Activated naive CD4-positive, alpha-beta T cell treated with anti-CD3 and anti-CD28 coated beads, Interleukin-2, amount 50 U/mL, for 72 hours (primary cell): ENCODE measurements around the gene FOSL2. TPM values are rescaled to one million over a fixed set of nuclear protein-coding genes. Genes with fewer than 3 reads are reported as not detected.

Experiments used
- ATAC-seq, 2 donors: fragments of 150-1000 bp; cut with Tn5 transposase; 2 replicates each; pipeline ENCODE4 v1.10.0; 2021; ENCODE audit warnings: mild to moderate bottlenecking in 2 of 2, moderate library complexity in 2 of 2
- DNase-seq, 2 donors: peaks; one replicate each; pipeline ENCODE4 v3.0.0; 2021 to 2022; ENCODE audit warnings: low spot score in 2 of 2
- H3K27ac Mint-ChIP-seq, 2 donors: one replicate each; pipeline ENCODE4 v1.8.0; 2022; ENCODE audit warnings: mild to moderate bottlenecking in 2 of 2, mixed read lengths in 2 of 2
- H3K36me3 Mint-ChIP-seq, 2 donors: one replicate each; pipeline ENCODE4 v1.8.0; 2022; ENCODE audit warnings: mixed read lengths in 2 of 2
- H3K9me3 Mint-ChIP-seq, 2 donors: one replicate each; pipeline ENCODE4 v1.8.0; 2022; ENCODE audit warnings: mixed read lengths in 2 of 2
- total RNA-seq, 2 donors: library from RNA; stranded (reverse); gene quantifications; one replicate each; pipeline ENCODE4 v1.2.3, GENCODE V29; 2022

FOSL2 gene
- total RNA-seq, 2 donors from 2014 or later = 99.3 to 153 TPM

DNA sequence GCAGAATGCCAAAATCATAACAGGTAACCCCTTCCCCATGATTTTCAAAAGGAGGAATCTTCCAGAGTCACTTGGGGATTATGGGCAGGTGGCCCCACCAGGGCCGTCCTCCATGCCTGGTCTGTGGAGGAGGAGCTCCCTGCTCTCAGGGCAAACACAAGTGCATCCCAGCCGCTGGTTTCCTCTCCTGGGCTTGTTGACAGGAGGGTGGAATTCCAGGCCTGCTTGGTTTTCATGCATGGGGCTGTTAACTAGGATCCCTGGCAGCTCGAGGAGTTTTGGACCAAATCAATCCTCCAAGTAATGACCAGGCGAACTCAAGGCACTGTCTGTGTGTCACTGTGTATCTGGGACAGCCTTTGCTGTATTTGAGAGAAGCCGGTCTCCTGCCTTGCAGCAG is 45.3 kb downstream of the FOSL2 start:
- DNase-seq (no peak), ATAC-seq (no peak)
- Mint-ChIP-seq H3K36me3 (peaks cover 0 to 18% of the 10 kb centered on the region in 2 donors), H3K27ac (no peak overlapping the region), H3K9me3 (peaks cover 4 to 14% of the 10 kb centered on the region in 2 donors)

DNA sequence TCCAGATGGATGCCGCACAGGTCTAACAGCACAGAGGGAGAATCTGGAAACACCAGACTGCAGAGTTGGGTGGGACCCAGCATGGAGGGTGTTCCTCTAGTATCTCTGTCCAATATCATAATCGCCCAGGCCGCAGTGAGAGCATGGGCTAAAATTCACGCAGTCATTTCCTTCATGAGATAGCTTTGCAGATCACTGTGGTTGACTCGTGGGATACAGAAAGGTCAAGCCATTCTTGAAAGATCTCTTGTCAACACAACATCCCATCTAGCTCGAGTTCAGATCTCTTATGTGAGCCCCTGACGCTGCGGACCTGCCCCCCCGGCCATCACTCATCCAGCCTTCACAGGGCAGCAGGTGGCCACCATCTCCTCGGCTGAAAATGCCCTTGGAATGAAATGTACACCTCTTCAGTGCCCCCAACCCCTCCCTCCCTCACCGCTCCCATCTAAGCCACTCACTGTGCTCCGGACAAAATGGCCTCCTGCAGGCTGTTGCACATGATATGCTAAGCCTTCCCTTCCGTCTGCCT is 45.9 kb downstream of the FOSL2 start:
- ATAC-seq = peak in 1 of 2 donors; percentile 67
- no peak for DNase-seq
- Mint-ChIP-seq H3K9me3 (peaks cover 4 to 11% of the 10 kb centered on the region in 2 donors), H3K27ac (peak overlapping the region in 1 of 2 donors; percentile 39), H3K36me3 (peaks cover 0 to 15% of the 10 kb centered on the region in 2 donors)

DNA sequence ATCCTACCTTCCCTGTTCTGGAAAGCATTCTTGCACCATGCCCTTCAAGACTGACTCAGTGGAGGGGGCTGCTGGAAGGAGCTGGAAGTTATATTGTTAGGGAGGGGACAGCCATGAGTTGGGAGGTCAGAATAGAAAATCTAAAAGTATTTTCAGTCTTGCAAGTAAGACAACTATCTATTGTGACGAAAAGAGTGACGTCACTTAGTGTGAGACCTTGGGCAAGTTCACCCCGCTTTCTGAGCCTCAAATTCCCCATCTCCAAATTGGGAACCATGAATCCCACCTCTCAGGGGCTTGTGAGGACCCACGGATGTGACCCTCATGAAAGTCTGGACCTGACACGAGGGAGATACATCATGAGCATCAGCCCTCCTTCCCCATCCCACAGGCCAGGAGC is 46.5 kb downstream of the FOSL2 start:
- ATAC-seq = no peak
- H3K27ac Mint-ChIP-seq = peak overlapping the region in 1 of 2 donors; percentile 39
- H3K9me3 Mint-ChIP-seq = peaks cover 4 to 5% of the 10 kb centered on the region in 2 donors
- no peak for DNase-seq
- peaks cover 0 to 15% of the 10 kb centered on the region in 2 donors for H3K36me3 Mint-ChIP-seq

DNA sequence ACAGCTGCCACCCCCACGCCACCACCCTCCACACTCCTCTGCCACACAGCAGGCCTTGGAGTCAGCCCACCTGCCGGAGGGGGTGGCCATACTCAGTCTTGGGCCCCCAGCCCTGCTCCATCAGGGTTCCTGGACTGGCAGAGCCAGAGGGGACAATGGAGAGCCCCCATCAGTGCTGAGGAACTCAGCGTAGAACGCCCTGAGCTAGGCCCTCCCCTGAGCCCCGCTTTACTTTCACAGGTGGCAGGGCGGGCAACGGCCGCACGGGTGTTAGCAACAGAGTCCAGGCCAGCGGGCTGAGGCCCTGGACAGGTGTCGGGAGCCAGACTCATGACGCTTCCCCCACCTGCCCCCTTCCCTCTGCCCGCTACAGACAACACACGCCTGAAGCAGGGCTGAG is 47.1 kb downstream of the FOSL2 start:
- Mint-ChIP-seq H3K9me3 (peaks cover 4 to 5% of the 10 kb centered on the region in 2 donors), H3K27ac (no peak overlapping the region), H3K36me3 (peaks cover 0 to 16% of the 10 kb centered on the region in 2 donors)
- ATAC-seq (no peak), DNase-seq (no peak)

DNA sequence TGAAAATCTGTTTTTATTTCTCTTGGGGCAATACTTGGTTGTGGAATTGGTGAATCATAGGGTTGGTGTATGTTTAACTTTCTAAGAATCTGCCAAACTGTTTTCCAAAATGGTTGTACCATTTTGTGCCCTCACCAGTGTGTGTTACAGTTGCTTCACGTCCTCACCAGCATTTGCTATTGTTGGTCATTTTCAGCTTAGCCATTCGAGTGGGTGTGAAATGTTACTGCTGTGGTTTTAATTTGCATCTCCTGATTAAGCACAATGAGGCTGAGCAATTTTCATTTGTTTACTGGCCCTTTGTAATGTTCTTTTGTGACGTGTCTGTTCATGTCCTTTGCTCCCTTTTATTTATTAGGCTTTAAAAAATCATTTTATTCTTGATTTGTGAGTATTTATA is 49.7 kb downstream of the FOSL2 start:
- ATAC-seq (no peak), DNase-seq (no peak)
- Mint-ChIP-seq H3K36me3 (peaks cover 0 to 16% of the 10 kb centered on the region in 2 donors), H3K27ac (no peak overlapping the region), H3K9me3 (peaks cover 5 to 11% of the 10 kb centered on the region in 2 donors)

DNA sequence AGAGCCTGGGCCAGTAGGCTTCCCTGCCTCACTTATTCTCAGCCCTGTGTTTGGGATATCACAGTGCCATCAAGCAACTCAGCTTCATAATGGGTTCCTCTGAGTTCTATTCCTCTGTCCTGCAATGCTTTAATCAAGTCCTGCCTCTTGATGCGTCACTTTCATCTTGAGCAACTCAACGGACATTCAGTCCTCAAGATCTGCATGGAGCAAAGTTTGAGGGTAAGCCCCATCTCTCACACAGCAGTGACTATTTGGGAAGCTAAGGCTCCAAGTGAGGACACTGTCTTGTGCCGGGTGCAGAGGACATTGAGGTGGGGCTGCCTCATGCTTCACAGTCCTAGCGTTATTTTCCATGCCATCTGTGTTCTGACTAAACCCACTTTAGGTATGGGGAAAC is 52.3 kb downstream of the FOSL2 start:
- ATAC-seq (peak in 1 of 2 donors; percentile 5), DNase-seq (no peak)
- Mint-ChIP-seq H3K9me3 (peaks cover 5 to 15% of the 10 kb centered on the region in 2 donors), H3K27ac (peak overlapping the region in 1 of 2 donors; percentile 95), H3K36me3 (peaks cover 0 to 16% of the 10 kb centered on the region in 2 donors)

DNA sequence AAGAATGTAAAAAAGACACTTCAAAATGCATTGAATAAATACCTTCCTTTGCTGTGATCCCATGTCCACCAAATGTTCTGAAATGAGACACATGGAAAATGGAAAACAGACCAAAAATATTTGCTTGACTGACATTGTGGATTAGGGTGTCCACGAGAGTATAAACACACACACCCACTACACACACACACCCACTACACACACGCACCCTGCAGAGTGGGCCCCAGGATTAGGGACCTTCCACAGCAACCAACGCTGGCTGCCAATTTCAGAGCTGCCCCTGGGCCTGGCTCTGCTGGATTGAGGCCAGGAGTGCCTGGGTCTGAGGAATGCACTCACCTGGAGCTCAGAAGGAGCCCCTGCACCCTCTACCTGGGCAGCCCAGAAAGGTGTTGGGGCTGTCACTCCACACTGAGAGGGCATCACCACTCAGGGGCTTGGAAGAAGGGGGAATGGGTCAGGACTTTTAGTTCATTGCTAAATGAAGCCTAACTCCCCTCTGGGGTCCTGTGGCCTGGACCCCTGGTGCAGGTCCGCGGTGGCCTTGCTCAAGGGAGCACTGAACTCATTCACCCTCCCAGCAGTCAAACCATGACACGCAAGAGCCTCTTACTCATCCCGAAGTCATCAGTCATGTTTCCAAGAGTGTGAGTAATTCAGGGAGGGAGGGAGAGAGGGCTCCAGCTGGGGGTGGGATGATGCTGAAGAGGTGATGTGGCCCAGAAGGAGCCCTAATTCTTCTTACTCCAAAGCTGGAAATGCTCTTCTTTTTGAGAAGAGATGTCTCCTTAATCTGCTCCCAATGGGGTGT is 53.0 kb downstream of the FOSL2 start:
- peak overlapping the region; percentile 85 to 95 for H3K27ac Mint-ChIP-seq
- ATAC-seq (peak; percentile 79 to 80), DNase-seq (peak in 1 of 2 donors; percentile 57)
- H3K36me3 Mint-ChIP-seq = peaks cover 0 to 16% of the 10 kb centered on the region in 2 donors
- H3K9me3 Mint-ChIP-seq = peaks cover 5 to 15% of the 10 kb centered on the region in 2 donors

DNA sequence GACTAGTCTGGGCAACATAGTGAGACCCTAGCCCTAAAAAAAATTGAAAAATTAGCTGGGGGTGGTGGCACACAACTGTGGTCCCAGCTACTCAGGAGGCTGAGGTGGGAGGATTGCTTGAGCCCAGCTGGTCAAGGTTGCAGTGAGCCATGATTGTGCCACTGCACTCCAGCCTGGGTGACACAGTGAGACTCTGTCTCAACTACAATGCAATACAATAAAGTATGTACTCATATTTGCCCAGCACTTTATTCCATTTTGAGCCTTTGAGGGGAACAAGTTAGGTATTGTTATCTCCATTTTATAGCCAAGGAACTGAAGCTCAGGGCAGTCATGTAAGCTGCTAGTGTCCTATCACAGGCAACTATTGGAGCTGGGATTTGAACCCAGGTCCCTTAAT is 53.9 kb downstream of the FOSL2 start:
- DNase-seq (no peak), ATAC-seq (no peak)
- Mint-ChIP-seq H3K27ac (peak overlapping the region; percentile 50 to 95), H3K9me3 (peaks cover 5 to 15% of the 10 kb centered on the region in 2 donors), H3K36me3 (peaks cover 0 to 15% of the 10 kb centered on the region in 2 donors)

DNA sequence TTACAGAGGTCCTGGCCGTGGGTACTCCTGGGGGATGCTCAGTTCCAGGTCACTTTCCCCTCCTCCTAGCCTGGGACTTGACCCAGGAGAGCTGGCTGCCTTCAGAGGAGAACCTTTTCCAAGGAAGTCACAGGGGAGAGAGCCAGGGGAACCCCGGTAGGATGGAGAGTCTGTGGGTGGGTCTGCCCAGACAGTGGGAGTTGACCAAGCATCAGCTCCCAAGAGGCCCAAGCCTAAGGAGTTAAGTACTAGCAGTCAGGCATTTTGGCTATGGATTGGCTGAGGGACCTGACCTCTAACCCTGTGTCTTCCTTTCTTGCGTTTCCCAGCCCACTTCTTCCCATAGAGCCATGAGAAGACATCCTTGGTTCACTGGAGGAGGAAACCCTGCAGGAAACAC is 54.4 kb downstream of the FOSL2 start:
- ATAC-seq = no peak
- H3K27ac Mint-ChIP-seq = peak overlapping the region; percentile 95 to 99
- peaks cover 0 to 11% of the 10 kb centered on the region in 2 donors for H3K36me3 Mint-ChIP-seq
- DNase-seq = no peak
- H3K9me3 Mint-ChIP-seq = peaks cover under 1 to 10% of the 10 kb centered on the region in 2 donors

DNA sequence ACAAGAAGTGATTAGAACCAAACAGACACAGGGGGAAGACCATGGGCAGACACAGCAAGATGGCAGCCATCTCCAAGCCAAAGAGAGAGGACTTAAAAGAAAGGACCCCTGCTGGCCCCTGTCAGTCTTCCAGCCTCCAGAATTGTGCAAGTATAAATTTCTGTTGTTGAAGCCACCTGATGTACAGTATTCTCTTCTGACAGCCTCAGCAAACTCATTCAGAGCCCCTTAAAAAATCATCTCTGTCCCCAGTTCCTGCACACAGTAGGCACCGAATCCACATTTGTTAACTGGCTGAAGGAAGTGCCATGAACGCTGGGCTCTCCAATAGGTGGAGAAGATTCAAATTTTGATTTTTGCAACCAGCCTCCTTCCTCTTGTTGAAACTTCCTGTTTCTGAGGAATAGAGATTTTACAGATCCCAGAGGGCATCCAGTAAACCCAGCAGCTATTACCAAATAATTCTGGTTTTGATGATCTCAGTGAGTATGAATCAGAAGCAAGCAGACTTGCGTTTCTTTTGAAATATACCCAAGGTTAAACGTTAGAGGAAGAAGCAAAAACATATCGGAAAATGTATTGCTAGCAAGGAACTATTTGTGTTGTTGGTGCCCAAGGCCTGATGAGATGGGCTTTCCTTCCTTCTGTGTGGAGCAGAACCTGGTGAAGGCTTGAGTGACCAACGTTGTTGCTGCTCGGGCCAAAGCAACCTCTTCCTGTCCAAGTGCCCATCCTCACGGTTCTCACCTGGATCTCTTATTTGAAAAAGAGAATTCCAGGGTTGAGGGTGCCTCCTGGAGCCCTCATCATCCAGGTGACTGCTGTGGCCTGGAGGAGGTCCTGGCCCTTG is 55.5 kb downstream of the FOSL2 start:
- Mint-ChIP-seq H3K9me3 (peaks cover 0 to 10% of the 10 kb centered on the region in 2 donors), H3K36me3 (peaks cover 0 to 11% of the 10 kb centered on the region in 2 donors), H3K27ac (peak overlapping the region; percentile 95 to 99)
- ATAC-seq (peak; percentile 24), DNase-seq (no peak)

DNA sequence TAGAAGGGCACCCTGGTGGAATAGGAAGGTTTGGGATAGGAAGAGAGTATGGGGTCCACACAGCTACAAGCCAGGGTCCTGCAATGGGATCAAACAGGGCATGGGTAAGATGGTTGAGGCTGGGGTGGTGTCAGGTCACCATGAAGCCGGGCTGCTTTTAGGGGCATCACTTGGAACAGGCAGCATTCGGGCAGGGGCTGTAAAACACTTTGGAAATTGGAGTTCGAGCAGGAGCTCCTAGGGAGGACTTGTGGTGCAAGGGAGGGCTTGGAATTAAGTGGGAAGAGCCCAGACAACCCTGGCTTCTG is 56.1 kb downstream of the FOSL2 start:
- Mint-ChIP-seq H3K36me3 (peaks cover 0 to 5% of the 10 kb centered on the region in 2 donors), H3K27ac (peak overlapping the region; percentile 95 to 99), H3K9me3 (peaks cover 0 to 10% of the 10 kb centered on the region in 2 donors)
- ATAC-seq (no peak), DNase-seq (no peak)

DNA sequence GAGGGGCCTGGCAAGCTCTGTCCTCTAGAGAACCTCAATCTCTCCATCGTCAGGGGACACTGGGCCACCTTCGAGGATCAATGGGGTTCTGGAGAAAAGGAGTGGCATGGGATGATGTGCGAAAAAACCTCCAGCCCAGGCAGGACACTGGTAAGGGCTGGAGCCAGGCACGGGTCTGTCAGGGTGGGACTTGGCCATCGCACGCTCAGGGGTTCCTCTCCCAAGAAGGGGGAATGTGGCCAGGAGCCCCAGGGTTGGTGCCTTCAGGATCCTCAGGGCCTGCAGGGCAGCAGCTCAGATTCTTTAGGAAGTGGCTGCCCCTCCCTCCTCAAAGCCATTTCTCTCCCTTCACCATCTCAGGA is 56.4 kb downstream of the FOSL2 start:
- Mint-ChIP-seq H3K36me3 (peaks cover 0 to 2% of the 10 kb centered on the region in 2 donors), H3K9me3 (peaks cover 0 to 10% of the 10 kb centered on the region in 2 donors), H3K27ac (peak overlapping the region; percentile 95 to 99)
- no peak for DNase-seq
- ATAC-seq = no peak

DNA sequence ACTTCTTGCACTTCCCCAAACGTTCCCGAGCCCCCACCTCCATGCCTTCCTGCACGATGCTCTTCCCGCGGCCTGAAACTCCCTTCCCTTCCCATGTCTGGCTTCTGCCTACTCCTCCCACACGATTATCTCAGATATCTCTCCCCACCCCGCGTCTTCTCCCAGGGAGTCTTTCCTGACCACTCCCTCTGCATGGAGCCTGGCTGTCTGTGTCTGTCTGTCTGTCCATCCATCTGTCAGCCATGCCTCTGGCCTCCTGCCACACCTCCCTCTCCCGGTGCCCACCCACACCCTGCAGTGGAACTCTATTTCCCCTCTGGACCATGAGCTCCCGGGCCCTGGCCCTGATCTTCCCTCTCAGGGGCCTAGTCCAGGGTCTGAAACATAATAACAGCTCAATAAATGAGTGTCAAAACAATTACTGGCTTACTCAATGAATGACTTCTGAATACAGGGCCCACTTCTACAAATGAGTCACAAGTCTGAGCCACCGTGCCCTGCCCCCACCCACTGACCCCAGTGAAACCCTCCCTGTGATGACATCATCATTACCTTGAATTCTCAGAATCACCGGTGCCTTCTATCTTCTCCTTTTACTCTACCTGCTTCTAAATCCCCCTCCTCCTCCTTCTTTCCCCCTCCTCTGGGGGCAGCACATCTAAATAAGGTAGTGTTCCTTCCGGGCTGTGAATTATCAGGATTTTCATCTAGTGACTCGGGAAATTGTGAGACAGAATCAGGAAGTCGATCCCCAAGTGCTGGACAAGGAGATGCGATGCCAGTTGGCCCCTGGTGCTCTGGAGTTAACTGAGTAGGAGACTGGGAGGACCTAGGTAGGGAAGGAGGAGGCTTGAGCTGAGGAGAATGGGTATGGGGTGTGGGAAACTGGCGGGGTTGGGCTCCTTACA is 57.1 kb downstream of the FOSL2 start:
- peak; percentile 80 to 86 for DNase-seq
- Mint-ChIP-seq H3K9me3 (peaks cover 0 to 10% of the 10 kb centered on the region in 2 donors), H3K27ac (peak overlapping the region; percentile 95 to 99), H3K36me3 (no peaks in the 10 kb centered on the region)
- ATAC-seq = peak; percentile 70 to 77

DNA sequence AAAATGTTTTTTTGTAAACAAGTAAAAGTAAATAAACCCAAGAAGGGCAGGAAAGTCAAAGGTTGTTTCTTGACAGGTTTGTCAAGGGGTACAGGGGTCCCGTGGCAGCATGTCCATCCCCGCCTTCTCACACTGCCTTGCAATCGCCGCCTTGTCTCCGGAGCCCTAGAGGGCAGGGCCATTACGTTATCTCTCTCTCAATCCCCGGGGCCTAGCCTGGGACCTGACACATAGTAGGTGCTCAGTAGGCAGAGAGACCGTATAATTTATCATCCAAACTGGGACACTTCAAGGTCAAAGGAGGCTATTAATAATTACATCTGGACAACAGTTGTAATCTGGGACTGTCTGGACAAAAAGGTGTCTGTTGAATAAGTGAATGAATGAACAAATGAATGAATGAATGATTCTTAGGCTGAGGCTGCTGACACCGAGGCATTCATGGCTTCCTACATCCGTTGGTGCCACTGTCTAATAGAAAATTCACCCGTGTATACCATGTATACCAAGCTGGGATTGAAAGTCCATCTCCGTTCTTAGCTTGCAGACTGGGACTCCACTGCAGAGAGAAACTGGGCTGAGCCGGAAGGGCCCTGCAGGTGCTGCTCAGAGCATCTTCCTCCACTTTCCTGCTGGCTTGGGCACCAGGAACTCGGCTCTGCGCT is 58.4 kb downstream of the FOSL2 start:
- H3K27ac Mint-ChIP-seq = peak overlapping the region; percentile 95 to 99
- H3K9me3 Mint-ChIP-seq = peaks cover 0 to 10% of the 10 kb centered on the region in 2 donors
- no peak for DNase-seq
- H3K36me3 Mint-ChIP-seq = no peaks in the 10 kb centered on the region
- ATAC-seq = no peak

DNA sequence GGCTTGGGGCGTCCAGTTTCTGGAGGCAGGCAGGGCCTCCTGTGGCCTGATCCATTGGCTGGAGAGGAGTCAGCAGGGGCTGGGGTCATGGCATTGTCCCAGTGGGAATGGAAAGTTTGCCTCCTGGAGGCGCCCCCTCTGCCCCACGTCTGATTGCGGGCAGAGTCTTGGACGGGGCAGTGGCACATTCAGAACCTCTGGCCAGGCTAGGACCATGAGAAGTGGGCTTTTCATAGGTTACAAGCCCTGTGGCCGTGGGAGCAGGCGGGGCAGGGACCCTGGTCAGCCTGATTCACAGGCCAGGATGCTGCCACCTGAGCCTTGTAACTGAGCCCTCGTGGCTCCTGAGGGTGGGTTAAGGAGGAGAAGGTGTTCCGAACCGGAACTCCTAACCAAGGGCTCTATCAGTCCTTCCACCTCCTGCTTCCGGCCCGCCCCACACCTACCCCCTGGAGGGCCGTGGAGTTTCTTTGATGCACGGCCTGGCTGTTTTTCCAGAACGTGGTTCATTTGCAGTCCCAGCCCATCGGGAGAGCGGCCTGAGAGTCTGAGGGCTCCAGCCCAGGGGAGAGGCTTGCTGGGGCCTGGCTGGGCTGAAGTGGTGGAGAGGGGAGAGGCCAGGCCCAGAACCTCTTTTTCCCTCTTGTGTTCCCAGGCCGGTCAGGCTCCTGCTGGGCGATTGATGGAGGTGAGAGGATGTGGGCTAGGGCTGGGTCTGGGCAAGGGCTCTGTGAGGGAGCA is 59.3 kb downstream of the FOSL2 start:
- ATAC-seq = no peak
- Mint-ChIP-seq H3K27ac (peak overlapping the region in 1 of 2 donors; percentile 95), H3K9me3 (peaks cover 0 to 7% of the 10 kb centered on the region in 2 donors), H3K36me3 (no peaks in the 10 kb centered on the region)
- DNase-seq = no peak
